ENCODE data around the gene MANEAL. TPM values are rescaled to one million over a fixed set of nuclear protein-coding genes. Genes with fewer than 3 reads are reported as not detected.

The MANEAL gene
- total RNA-seq, 5 donors from 2014 or later (not counting 1 experiment from before 2014, with no cell fraction given), result 1.0 to 4.4 (median 2.8) TPM

- POLR2A ChIA-PET, result no interaction called here
- H3K27me3 ChIP-seq (replicated peaks in 1 of 2; ENCODE audit: control insufficient read depth in 2 of 2, extremely low read depth in 1 of 2, insufficient read depth in 2 of 2, low read length in 1 of 2), result no peaks in the 10 kb centered on the region
- no peaks in the 10 kb centered on the region for H3K4me1 ChIP-seq (ENCODE audit: control insufficient read depth in 1 of 2, extremely low read depth in 1 of 2, insufficient read depth in 2 of 2, low read length in 2 of 2)
- ATAC-seq (replicated peaks in 1 of 4), result no peak
- no peaks in the 10 kb centered on the region for H3K9me3 Mint-ChIP-seq
- CTCF ChIA-PET, result no interaction called here
- H3K36me3 ChIP-seq (ENCODE audit: control insufficient read depth in 2 of 2, extremely low read depth in 1 of 2, insufficient read depth in 1 of 2, low read length in 1 of 2), result peaks cover 4 to 71% of the 10 kb centered on the region in 2 donors
- no peak overlapping the region for H3K27ac ChIP-seq (ENCODE audit: low read length)
- H3K36me3 Mint-ChIP-seq, result peaks cover 52% of the 10 kb centered on the region
- no peaks in the 10 kb centered on the region for H3K27me3 Mint-ChIP-seq
- no peaks in the 10 kb centered on the region for H3K4me1 Mint-ChIP-seq
- H3K9me3 ChIP-seq, result no peaks in the 10 kb centered on the region
- H3K4me3 Mint-ChIP-seq, result no peak overlapping the region
- H3K4me3 ChIP-seq (ENCODE audit: control insufficient read depth in 1 of 2, extremely low read depth in 1 of 2, low read length in 1 of 2), result no peak overlapping the region
- no peak for DNase-seq
- WGBS (ENCODE audit: insufficient coverage), result 67% methylated on average over 3 of the region's 3 CpGs
- no peak overlapping the region for H3K27ac Mint-ChIP-seq
Observed at GRCh38 chr1:37836788-37837187, 43.1 kb downstream of the MANEAL start.

GRCh38 chr1:37839676-37840075 lies 46.0 kb downstream of the MANEAL start:
- no peak overlapping the region for H3K4me3 Mint-ChIP-seq
- ATAC-seq (replicated peaks in 1 of 4), result no peak
- H3K36me3 ChIP-seq (ENCODE audit: control insufficient read depth in 2 of 2, extremely low read depth in 1 of 2, insufficient read depth in 1 of 2, low read length in 1 of 2), result peaks cover 0 to 50% of the 10 kb centered on the region in 2 donors
- POLR2A ChIA-PET, result no interaction called here
- H3K4me3 ChIP-seq (ENCODE audit: control insufficient read depth in 1 of 2, extremely low read depth in 1 of 2, low read length in 1 of 2), result no peak overlapping the region
- WGBS (ENCODE audit: insufficient coverage), result 100% methylated on average over 2 of the region's 10 CpGs
- peaks cover 38% of the 10 kb centered on the region for H3K36me3 Mint-ChIP-seq
- no peak overlapping the region for H3K27ac ChIP-seq (ENCODE audit: low read length)
- H3K4me1 ChIP-seq (ENCODE audit: control insufficient read depth in 1 of 2, extremely low read depth in 1 of 2, insufficient read depth in 2 of 2, low read length in 2 of 2), result no peaks in the 10 kb centered on the region
- no peaks in the 10 kb centered on the region for H3K9me3 ChIP-seq
- no peak overlapping the region for H3K27ac Mint-ChIP-seq
- CTCF ChIA-PET, result no interaction called here
- no peaks in the 10 kb centered on the region for H3K27me3 ChIP-seq (replicated peaks in 1 of 2; ENCODE audit: control insufficient read depth in 2 of 2, extremely low read depth in 1 of 2, insufficient read depth in 2 of 2, low read length in 1 of 2)
- H3K9me3 Mint-ChIP-seq, result no peaks in the 10 kb centered on the region
- H3K4me1 Mint-ChIP-seq, result peaks cover under 1 to 9% (median 8%) of the 10 kb centered on the region in 3 donors
- no peak for DNase-seq
- H3K27me3 Mint-ChIP-seq, result no peaks in the 10 kb centered on the region

- ChIA-PET POLR2A (no interaction called here), CTCF (interaction anchor here in 1 of 2 donors (0.6 kb wide), 1 partner anchor 10 kb away, joined by 3 read pairs; no protein-coding TSS in a partner anchor)
- Histone ChIP-seq H3K4me1 (ENCODE audit: control insufficient read depth in 1 of 2, extremely low read depth in 1 of 2, insufficient read depth in 2 of 2, low read length in 2 of 2) (no peaks in the 10 kb centered on the region), H3K27me3 (replicated peaks in 1 of 2; ENCODE audit: control insufficient read depth in 2 of 2, extremely low read depth in 1 of 2, insufficient read depth in 2 of 2, low read length in 1 of 2) (no peaks in the 10 kb centered on the region), H3K9me3 (no peaks in the 10 kb centered on the region), H3K4me3 (ENCODE audit: control insufficient read depth in 1 of 2, extremely low read depth in 1 of 2, low read length in 1 of 2) (no peak overlapping the region), H3K36me3 (ENCODE audit: control insufficient read depth in 2 of 2, extremely low read depth in 1 of 2, insufficient read depth in 1 of 2, low read length in 1 of 2) (peaks cover 0 to 40% of the 10 kb centered on the region in 2 donors), H3K27ac (ENCODE audit: low read length) (no peak overlapping the region)
- no peak for DNase-seq
- peaks cover 9 to 18% (median 14%) of the 10 kb centered on the region in 3 donors for H3K4me1 Mint-ChIP-seq
- no peak overlapping the region for H3K27ac Mint-ChIP-seq
- ATAC-seq (replicated peaks in 1 of 4), result no peak
- peaks cover 35% of the 10 kb centered on the region for H3K36me3 Mint-ChIP-seq
- no peak overlapping the region for H3K4me3 Mint-ChIP-seq
- no peaks in the 10 kb centered on the region for H3K9me3 Mint-ChIP-seq
- H3K27me3 Mint-ChIP-seq, result no peaks in the 10 kb centered on the region
- 100% methylated on average over 1 of the region's 1 CpG for WGBS (ENCODE audit: insufficient coverage)
Observed at GRCh38 chr1:37840711-37841110, 47.1 kb downstream of the MANEAL start.

- CTCF ChIA-PET, result no interaction called here
Observed at GRCh38 chr1:37841652-37842051, 48.0 kb downstream of the MANEAL start.

DNA sequence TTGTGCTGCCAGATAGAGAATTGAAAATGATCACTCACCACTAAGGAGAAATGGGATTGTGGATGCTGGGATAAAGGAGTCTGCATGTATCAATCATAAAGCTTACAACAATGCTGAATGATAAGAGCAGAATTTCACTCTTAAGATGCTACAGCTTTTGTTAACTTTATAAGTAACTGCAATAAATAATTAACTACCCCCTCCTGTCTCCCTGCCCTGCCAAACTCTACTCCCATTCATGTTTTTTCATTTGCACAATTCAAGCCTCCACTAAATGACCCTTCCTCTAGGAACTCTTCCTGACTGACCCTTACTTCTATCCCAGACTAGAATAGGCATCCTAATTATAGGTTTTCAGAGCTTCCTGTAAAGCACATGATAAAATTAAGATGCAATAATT lies 50.9 kb downstream of the MANEAL start:
- Mint-ChIP-seq H3K4me3 (no peak overlapping the region), H3K4me1 (peaks cover 29 to 46% (median 37%) of the 10 kb centered on the region in 3 donors), H3K9me3 (no peaks in the 10 kb centered on the region), H3K27me3 (no peaks in the 10 kb centered on the region), H3K27ac (no peak overlapping the region), H3K36me3 (peaks cover 25% of the 10 kb centered on the region)
- Histone ChIP-seq H3K36me3 (ENCODE audit: control insufficient read depth in 2 of 2, extremely low read depth in 1 of 2, insufficient read depth in 1 of 2, low read length in 1 of 2) (peaks cover 0 to 22% of the 10 kb centered on the region in 2 donors), H3K27me3 (replicated peaks in 1 of 2; ENCODE audit: control insufficient read depth in 2 of 2, extremely low read depth in 1 of 2, insufficient read depth in 2 of 2, low read length in 1 of 2) (no peaks in the 10 kb centered on the region), H3K4me1 (ENCODE audit: control insufficient read depth in 1 of 2, extremely low read depth in 1 of 2, insufficient read depth in 2 of 2, low read length in 2 of 2) (peaks cover 0 to 10% of the 10 kb centered on the region in 2 experiments), H3K27ac (ENCODE audit: low read length) (no peak overlapping the region), H3K4me3 (ENCODE audit: control insufficient read depth in 1 of 2, extremely low read depth in 1 of 2, low read length in 1 of 2) (no peak overlapping the region), H3K9me3 (no peaks in the 10 kb centered on the region)
- ChIA-PET POLR2A (no interaction called here), CTCF (no interaction called here)
- ATAC-seq (replicated peaks in 1 of 4), result no peak
- DNase-seq, result no peak

More at GRCh38 chr1:37841652-37842051, 48.0 kb downstream of the MANEAL start:
- Histone ChIP-seq H3K36me3 (ENCODE audit: control insufficient read depth in 2 of 2, extremely low read depth in 1 of 2, insufficient read depth in 1 of 2, low read length in 1 of 2) (peaks cover 0 to 37% of the 10 kb centered on the region in 2 donors), H3K4me1 (ENCODE audit: control insufficient read depth in 1 of 2, extremely low read depth in 1 of 2, insufficient read depth in 2 of 2, low read length in 2 of 2) (peaks cover 0 to under 1% of the 10 kb centered on the region in 2 experiments), H3K27ac (ENCODE audit: low read length) (no peak overlapping the region), H3K27me3 (replicated peaks in 1 of 2; ENCODE audit: control insufficient read depth in 2 of 2, extremely low read depth in 1 of 2, insufficient read depth in 2 of 2, low read length in 1 of 2) (no peaks in the 10 kb centered on the region), H3K9me3 (no peaks in the 10 kb centered on the region), H3K4me3 (ENCODE audit: control insufficient read depth in 1 of 2, extremely low read depth in 1 of 2, low read length in 1 of 2) (no peak overlapping the region)
- no peak overlapping the region for H3K4me3 Mint-ChIP-seq
- H3K9me3 Mint-ChIP-seq, result no peaks in the 10 kb centered on the region
- DNase-seq, result no peak
- no peaks in the 10 kb centered on the region for H3K27me3 Mint-ChIP-seq
- peaks cover 28% of the 10 kb centered on the region for H3K36me3 Mint-ChIP-seq
- H3K27ac Mint-ChIP-seq, result no peak overlapping the region
- POLR2A ChIA-PET, result no interaction called here
- no peak for ATAC-seq (replicated peaks in 1 of 4)
- WGBS (ENCODE audit: insufficient coverage), result 80% methylated on average over 1 of the region's 3 CpGs
- peaks cover 17 to 25% (median 19%) of the 10 kb centered on the region in 3 donors for H3K4me1 Mint-ChIP-seq

DNA sequence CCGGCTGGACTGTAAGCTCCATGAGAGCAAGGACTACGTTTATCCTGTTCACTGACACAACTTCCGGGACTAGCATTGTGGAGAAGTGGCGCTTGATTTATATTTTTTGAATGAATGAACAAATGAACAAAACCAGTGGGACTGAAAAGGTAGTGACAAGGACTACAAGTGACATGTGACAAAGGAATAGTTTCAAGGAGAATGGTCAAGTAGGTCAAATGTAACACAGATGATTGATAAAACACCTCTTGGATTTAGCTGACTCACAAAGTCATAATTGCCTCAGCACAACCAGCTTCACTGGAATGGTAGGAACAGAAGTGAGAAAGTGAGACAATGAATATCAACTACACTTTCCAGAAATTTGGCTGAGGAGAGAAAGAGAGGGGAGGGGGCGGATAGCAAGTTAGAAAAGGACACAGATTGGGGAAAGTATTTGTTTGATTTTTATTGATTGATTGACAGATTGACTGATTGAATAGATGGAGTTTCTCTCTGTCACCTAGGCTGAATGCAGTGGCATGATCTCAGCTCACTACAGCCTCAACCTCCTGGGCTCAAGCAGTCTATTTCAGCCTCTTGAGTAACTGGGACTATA lies 51.5 kb downstream of the MANEAL start:
- Mint-ChIP-seq H3K36me3 (peaks cover 20% of the 10 kb centered on the region), H3K4me1 (peaks cover 29 to 47% (median 40%) of the 10 kb centered on the region in 3 donors), H3K27me3 (no peaks in the 10 kb centered on the region), H3K9me3 (no peaks in the 10 kb centered on the region), H3K27ac (no peak overlapping the region), H3K4me3 (no peak overlapping the region)
- H3K27ac ChIP-seq (ENCODE audit: low read length), result no peak overlapping the region
- peaks cover 0 to 18% of the 10 kb centered on the region in 2 donors for H3K36me3 ChIP-seq (ENCODE audit: control insufficient read depth in 2 of 2, extremely low read depth in 1 of 2, insufficient read depth in 1 of 2, low read length in 1 of 2)
- no peak overlapping the region for H3K4me3 ChIP-seq (ENCODE audit: control insufficient read depth in 1 of 2, extremely low read depth in 1 of 2, low read length in 1 of 2)
- H3K4me1 ChIP-seq (ENCODE audit: control insufficient read depth in 1 of 2, extremely low read depth in 1 of 2, insufficient read depth in 2 of 2, low read length in 2 of 2), result peaks cover 0 to 10% of the 10 kb centered on the region in 2 experiments
- ChIA-PET POLR2A (no interaction called here), CTCF (no interaction called here)
- 100% methylated on average over 2 of the region's 5 CpGs for WGBS (ENCODE audit: insufficient coverage)
- no peaks in the 10 kb centered on the region for H3K9me3 ChIP-seq
- ATAC-seq (replicated peaks in 1 of 4), result no peak
- DNase-seq, result no peak
- no peaks in the 10 kb centered on the region for H3K27me3 ChIP-seq (replicated peaks in 1 of 2; ENCODE audit: control insufficient read depth in 2 of 2, extremely low read depth in 1 of 2, insufficient read depth in 2 of 2, low read length in 1 of 2)
